ENCODE data around the gene SFTPD.
"Not testable (repeated sequence)": the region's sequence is repeated elsewhere in the genome, so short reads cannot be mapped to it uniquely, and the experiment has no call there.

The SFTPD gene

DNA sequence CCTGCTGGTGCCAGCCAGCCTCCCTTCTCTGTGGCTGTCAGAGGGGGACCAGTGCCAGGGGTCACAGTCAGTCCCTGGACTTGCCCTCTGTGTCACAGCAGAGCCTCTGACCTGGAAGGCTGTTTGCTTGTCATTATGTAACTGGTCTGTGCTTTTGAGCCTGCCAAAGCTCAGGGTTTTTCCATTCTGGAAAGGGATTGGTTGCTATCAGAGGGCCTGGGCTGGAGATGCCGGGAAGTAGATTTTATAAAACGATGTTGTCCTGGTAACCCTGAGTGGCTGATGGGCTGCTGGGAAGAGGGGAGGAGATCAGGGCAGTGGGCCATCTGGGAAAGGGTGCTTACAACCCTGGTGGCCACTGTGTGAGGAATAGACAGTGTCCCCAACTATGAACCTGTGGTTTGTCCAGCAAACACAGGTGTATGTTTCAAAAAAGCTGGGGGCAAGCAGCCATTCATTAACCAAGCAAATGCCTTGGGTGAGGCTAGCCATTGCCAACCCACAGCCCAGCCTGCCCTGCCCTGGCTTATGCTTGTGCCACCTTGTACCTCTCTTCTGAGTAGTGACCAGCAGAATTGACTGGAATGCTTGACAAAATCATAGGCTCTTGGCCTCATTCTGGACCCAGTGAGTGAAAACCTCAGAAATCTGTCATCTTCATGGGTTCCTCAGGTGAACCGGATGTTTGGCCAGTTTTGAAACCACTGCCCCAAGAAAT lies 21.6 kb downstream of the SFTPD start:
- Mint-ChIP-seq H3K27ac (no peak overlapping the region), H3K4me1 (peaks cover 6% of the 10 kb centered on the region), H3K9me3 (no peaks in the 10 kb centered on the region), H3K36me3 (ENCODE audit: low read depth) (no peaks in the 10 kb centered on the region), H3K27me3 (ENCODE audit: low read depth) (peaks cover 8% of the 10 kb centered on the region), H3K4me3 (no peak overlapping the region)
- TF ChIP-seq, protein P1, sequence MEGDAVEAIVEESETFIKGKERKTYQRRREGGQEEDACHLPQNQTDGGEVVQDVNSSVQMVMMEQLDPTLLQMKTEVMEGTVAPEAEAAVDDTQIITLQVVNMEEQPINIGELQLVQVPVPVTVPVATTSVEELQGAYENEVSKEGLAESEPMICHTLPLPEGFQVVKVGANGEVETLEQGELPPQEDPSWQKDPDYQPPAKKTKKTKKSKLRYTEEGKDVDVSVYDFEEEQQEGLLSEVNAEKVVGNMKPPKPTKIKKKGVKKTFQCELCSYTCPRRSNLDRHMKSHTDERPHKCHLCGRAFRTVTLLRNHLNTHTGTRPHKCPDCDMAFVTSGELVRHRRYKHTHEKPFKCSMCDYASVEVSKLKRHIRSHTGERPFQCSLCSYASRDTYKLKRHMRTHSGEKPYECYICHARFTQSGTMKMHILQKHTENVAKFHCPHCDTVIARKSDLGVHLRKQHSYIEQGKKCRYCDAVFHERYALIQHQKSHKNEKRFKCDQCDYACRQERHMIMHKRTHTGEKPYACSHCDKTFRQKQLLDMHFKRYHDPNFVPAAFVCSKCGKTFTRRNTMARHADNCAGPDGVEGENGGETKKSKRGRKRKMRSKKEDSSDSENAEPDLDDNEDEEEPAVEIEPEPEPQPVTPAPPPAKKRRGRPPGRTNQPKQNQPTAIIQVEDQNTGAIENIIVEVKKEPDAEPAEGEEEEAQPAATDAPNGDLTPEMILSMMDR (IDR thresholded peaks at IDR 0.05; ENCODE audit: unreplicated experiment in 3 of 3): no peak

DNA sequence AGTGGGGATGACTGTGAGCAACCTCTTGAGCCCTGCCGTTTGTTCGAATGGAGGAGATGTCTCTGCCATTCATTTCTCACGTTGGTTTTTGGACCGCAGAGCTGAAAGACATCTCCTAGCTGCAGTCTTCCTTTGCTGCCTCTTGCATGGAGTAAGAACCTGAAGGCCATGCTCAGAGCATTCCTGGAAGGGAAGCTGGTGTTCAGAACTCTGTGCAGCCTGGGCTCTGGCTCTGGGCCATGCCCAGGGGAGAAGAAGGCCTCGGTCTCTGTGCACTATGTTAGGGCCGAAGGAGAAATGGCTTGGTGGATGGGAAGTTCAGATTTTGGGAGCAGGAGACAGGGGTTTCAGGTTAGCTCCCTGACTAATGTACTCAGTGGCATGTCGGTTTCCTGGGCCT lies 22.9 kb downstream of the SFTPD start:
- Mint-ChIP-seq H3K4me1 (peaks cover 6% of the 10 kb centered on the region), H3K4me3 (no peak overlapping the region), H3K9me3 (no peaks in the 10 kb centered on the region), H3K27ac (peak overlapping the region in 2 of 3 experiments; percentile 19 to 23), H3K36me3 (ENCODE audit: low read depth) (peaks cover 4% of the 10 kb centered on the region), H3K27me3 (ENCODE audit: low read depth) (peaks cover 7% of the 10 kb centered on the region)
- TF ChIP-seq, protein P1 (IDR thresholded peaks at IDR 0.05; ENCODE audit: unreplicated experiment in 3 of 3): no peak

DNA sequence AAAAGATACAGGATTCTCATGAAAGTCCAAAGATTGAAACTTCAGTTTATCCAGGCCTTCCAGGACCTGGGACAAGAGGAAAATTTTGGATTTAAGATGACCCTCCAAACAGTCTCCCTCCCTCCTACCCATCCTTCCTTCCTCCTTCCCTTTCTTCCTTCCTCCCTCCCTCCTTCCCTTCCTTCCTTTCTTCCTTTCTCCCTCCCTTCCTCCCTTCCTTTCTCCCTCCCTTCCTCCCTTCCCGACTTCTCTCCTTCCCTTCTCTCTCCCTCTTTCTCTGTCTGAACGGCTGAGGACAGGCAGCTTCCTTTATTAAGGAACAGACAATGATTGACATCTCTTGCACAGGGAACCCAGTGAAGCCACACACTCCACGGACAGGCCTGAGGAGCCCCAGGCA lies 23.3 kb downstream of the SFTPD start:
- Mint-ChIP-seq H3K27me3 (ENCODE audit: low read depth) (peaks cover 3% of the 10 kb centered on the region), H3K27ac (peak overlapping the region in 2 of 3 experiments; percentile 19 to 49)

DNA sequence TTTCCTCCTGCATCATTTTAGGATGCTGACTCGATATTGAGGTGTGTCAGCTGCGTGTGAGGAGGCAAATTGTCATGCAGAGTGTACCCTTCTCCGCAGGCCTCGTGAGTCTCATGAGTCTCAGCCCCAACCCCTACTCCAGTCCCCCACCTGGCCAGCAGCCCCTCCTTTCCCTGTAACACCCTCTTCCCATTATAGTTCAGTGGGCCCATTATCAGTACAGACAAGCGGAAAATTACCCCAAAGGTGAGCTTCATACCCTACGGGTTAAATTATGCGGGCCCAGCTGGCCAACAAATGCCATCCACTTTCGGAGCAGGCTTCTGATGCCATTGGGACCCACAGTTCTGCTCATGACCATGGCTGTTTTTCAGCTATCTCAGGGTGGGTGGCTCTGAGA lies 25.2 kb downstream of the SFTPD start:
- TF ChIP-seq, protein P1 (IDR thresholded peaks at IDR 0.05; ENCODE audit: unreplicated experiment in 3 of 3): no peak
- Mint-ChIP-seq H3K27ac (no peak overlapping the region), H3K4me1 (peaks cover 6% of the 10 kb centered on the region), H3K27me3 (ENCODE audit: low read depth) (no peaks in the 10 kb centered on the region), H3K36me3 (ENCODE audit: low read depth) (peaks cover 4% of the 10 kb centered on the region), H3K4me3 (no peak overlapping the region), H3K9me3 (no peaks in the 10 kb centered on the region)

More for the DNA sequence above, 23.3 kb downstream of the SFTPD start:
- peaks cover 4% of the 10 kb centered on the region for H3K36me3 Mint-ChIP-seq (ENCODE audit: low read depth)
- no peak overlapping the region for H3K4me3 Mint-ChIP-seq
- peaks cover 6% of the 10 kb centered on the region for H3K4me1 Mint-ChIP-seq
- TF ChIP-seq, protein P1 (IDR thresholded peaks at IDR 0.05; ENCODE audit: unreplicated experiment in 3 of 3): no peak
- no peaks in the 10 kb centered on the region for H3K9me3 Mint-ChIP-seq

DNA sequence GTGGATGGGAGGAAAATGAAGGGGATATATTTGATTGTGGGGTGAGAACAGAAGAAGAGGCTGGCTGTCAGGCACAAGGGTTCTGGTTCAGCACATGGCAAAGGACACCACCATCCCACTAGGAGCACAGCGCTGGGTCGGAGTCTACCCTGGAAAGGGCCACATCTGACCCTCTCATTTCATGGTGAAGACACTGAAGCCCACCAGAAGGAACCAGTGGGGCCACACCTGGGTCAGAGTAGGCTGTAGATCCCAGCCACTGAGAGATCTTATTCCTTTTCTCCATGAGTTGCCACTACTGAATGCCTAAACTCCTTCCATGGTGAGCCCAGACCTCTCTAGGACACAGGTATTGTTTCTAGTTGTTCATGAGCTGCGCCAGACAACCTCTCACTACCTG lies 25.8 kb downstream of the SFTPD start:
- H3K4me3 Mint-ChIP-seq: no peak overlapping the region
- H3K4me1 Mint-ChIP-seq: peaks cover 6% of the 10 kb centered on the region
- TF ChIP-seq, protein P1 (IDR thresholded peaks at IDR 0.05; ENCODE audit: unreplicated experiment in 3 of 3): no peak
- H3K9me3 Mint-ChIP-seq: no peaks in the 10 kb centered on the region
- peaks cover 4% of the 10 kb centered on the region for H3K36me3 Mint-ChIP-seq (ENCODE audit: low read depth)
- no peak overlapping the region for H3K27ac Mint-ChIP-seq
- no peaks in the 10 kb centered on the region for H3K27me3 Mint-ChIP-seq (ENCODE audit: low read depth)

DNA sequence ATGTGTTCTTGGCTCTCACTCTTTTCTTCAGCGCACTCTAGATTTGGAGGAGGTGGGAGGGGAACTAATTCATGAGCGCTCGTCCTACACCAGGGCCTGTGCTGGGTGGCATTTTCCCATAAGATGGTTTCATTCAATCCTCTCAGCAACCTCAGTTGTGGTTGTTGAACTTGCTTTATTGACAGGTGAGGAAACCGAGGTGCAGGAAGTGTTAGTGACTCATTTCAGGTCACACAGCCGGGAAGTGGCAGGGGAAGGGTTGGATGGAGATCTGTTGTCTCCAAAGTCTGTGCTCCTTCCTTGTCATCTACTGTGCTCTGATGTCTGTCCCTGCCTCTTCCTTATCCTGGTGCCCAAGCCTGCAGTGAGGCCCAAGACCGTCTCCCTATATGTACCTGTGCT lies 26.9 kb downstream of the SFTPD start:
- not testable (repeated sequence) for H3K36me3 Mint-ChIP-seq (ENCODE audit: low read depth); H3K27me3 Mint-ChIP-seq (ENCODE audit: low read depth); H3K9me3 Mint-ChIP-seq; H3K4me3 Mint-ChIP-seq; H3K27ac Mint-ChIP-seq; H3K4me1 Mint-ChIP-seq

DNA sequence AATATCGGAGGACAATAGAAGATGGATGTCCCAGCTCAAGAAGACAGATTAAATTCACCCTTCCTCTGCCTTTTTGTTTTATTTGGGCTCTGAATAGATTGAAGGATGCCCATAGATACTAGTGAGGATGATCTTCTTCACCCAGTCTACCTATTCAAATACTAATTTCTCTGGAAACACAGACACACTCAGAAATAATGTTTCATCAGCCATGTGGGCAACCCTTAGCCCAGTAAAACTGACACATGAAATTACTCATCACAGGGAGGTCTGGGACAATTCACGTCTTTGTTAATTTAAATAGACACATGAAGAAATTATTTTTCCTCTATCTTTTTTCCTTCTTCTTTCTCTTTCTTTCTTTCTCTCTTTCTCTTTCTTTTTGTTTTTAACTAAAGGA lies 33.1 kb downstream of the SFTPD start:
- not testable (repeated sequence) for H3K4me1 Mint-ChIP-seq; H3K4me3 Mint-ChIP-seq; H3K27me3 Mint-ChIP-seq (ENCODE audit: low read depth); H3K36me3 Mint-ChIP-seq (ENCODE audit: low read depth); H3K27ac Mint-ChIP-seq; H3K9me3 Mint-ChIP-seq
